ENCODE data around the gene NSMCE1.

The NSMCE1 gene

DNA sequence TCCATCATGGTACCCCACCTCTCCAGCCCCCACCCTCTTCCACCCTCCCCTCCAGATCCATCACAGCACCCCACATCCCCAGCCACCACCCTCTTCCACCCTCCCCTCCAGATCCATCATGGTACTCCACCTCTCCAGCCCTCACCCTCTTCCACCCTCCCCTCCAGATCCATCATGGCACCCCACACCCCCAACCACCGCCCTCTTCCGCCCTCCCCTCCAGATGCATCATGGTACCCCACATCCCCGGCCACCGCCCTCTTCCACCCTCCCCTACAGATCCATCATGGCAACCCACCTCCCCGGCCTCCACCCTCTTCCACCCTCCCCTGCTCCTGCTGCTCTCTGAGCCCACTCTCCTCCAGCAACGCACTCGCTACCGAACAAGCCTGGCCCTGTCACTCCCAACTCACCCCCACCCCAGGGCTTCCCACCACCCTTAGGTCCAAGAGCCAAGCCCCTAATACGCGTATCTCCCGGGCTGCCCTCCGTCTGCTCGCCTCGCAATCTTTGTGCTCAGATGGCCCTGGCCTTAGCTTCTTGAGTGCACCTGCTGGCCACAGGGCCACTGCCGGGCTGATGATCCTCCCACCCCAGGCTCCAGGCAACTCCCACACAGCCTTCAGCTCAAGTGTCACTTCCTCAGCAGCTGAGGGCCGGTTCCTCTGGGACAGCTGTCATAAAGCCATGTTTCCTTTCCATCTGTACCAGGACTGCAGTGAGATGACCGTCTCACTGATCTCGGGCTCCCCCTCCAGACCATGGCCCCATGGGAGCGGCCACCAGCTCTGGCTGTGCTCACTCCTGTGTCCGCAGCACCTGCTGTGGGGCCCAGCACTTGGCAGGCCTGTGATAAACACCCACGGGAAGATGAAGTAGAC is 39.7 kb downstream of the NSMCE1 start:
- H3K4me1 ChIP-seq (ENCODE audit: control insufficient read depth, insufficient read depth, low read length) = peaks cover 47% of the 10 kb centered on the region
- H3K9me3 ChIP-seq (ENCODE audit: control insufficient read depth, low read length) = no peaks in the 10 kb centered on the region
- no peaks in the 10 kb centered on the region for H3K36me3 ChIP-seq (ENCODE audit: control insufficient read depth, insufficient read depth, low read length)
- no peak overlapping the region for H3K9ac ChIP-seq (ENCODE audit: low read length)
- H3K27me3 ChIP-seq (ENCODE audit: control insufficient read depth, insufficient read depth, low read length) = no peaks in the 10 kb centered on the region
- no peak overlapping the region for H3K4me3 ChIP-seq (ENCODE audit: low read length)

DNA sequence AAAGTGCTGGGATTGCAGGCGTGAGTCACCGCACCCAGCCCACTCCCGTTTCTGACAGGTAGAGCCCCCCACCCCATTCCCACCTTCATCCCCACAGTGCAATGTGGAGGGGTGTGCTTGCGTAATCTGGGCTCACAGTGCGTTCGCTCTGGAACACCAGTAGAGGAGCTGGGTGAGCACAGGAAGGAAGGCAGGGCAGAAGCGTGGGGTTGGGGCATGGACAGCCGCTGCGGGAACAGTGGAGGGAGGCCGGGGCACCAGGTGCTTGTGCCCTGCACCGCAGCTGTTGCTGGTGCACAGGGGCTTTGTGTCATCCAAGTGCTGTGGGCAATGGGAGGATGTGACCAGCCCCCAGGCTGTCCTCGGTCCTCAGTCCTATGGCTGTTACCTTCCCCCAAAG is 40.5 kb downstream of the NSMCE1 start:
- Histone ChIP-seq H3K36me3 (ENCODE audit: control insufficient read depth, insufficient read depth, low read length) (no peaks in the 10 kb centered on the region), H3K27me3 (ENCODE audit: control insufficient read depth, insufficient read depth, low read length) (no peaks in the 10 kb centered on the region), H3K9ac (ENCODE audit: low read length) (no peak overlapping the region), H3K9me3 (ENCODE audit: control insufficient read depth, low read length) (no peaks in the 10 kb centered on the region), H3K4me1 (ENCODE audit: control insufficient read depth, insufficient read depth, low read length) (peaks cover 51% of the 10 kb centered on the region), H3K4me3 (ENCODE audit: low read length) (no peak overlapping the region)

DNA sequence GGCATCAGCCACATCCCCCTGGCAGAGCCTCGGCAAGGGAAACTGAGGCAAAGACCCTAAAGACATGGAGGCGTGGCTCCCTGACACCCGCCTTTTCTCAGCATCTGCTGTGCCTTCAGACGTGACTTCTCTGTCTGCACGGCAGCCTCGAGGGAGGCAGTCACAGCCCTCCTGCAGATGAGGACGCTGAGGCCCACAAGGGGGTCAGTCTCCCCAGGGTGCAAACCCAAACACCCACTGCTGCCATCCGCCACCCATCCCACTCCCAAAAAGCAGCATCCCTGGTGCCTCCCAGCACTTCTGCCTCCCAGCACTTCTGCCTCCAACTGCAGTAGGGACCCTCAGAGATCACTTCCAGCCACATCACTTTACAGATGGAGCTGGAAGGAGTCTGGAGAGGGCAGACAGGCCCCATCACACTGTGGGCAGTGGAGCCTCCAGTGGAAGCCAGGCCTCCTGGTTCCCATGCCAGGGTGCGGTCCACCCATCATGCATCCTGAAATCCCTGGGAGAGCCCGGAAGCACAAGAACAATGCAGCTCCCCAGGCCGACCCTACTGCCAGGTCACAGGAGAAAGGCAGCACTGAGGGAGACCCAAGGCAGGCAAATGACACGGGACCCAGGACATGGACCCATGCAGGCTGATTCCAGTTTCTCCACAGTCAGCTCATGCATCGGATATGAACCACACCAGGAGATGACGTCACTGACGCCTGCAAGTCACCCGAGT is 41.4 kb downstream of the NSMCE1 start:
- no peaks in the 10 kb centered on the region for H3K36me3 ChIP-seq (ENCODE audit: control insufficient read depth, insufficient read depth, low read length)
- H3K4me1 ChIP-seq (ENCODE audit: control insufficient read depth, insufficient read depth, low read length) = peaks cover 60% of the 10 kb centered on the region
- H3K9me3 ChIP-seq (ENCODE audit: control insufficient read depth, low read length) = no peaks in the 10 kb centered on the region
- H3K27me3 ChIP-seq (ENCODE audit: control insufficient read depth, insufficient read depth, low read length) = no peaks in the 10 kb centered on the region
- no peak overlapping the region for H3K9ac ChIP-seq (ENCODE audit: low read length)
- H3K4me3 ChIP-seq (ENCODE audit: low read length) = no peak overlapping the region

DNA sequence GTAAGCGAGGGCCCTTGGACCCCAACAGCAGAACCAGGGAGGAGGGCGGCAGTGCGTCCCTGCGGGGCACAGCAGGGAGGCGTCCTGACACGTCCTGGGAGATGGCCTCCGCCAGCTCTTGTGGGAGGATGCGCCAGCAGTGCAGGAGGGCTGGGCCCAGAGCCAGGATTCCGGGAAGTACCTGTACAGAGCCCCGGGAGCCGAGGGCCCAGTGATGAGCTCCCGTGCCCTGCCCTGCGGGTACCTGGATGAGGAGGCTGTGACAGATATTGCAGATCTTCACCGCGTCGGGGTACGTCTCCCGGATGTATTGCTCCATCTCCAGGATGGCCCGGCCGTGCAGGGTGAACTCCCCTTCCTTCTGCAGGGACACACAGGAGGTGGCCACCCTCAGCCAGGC is 42.1 kb downstream of the NSMCE1 start:
- H3K36me3 ChIP-seq (ENCODE audit: control insufficient read depth, insufficient read depth, low read length) = no peaks in the 10 kb centered on the region
- no peak overlapping the region for H3K9ac ChIP-seq (ENCODE audit: low read length)
- H3K4me1 ChIP-seq (ENCODE audit: control insufficient read depth, insufficient read depth, low read length) = peaks cover 54% of the 10 kb centered on the region
- H3K27me3 ChIP-seq (ENCODE audit: control insufficient read depth, insufficient read depth, low read length) = no peaks in the 10 kb centered on the region
- peak overlapping the region; percentile 4 for H3K4me3 ChIP-seq (ENCODE audit: low read length)
- H3K9me3 ChIP-seq (ENCODE audit: control insufficient read depth, low read length) = no peaks in the 10 kb centered on the region

DNA sequence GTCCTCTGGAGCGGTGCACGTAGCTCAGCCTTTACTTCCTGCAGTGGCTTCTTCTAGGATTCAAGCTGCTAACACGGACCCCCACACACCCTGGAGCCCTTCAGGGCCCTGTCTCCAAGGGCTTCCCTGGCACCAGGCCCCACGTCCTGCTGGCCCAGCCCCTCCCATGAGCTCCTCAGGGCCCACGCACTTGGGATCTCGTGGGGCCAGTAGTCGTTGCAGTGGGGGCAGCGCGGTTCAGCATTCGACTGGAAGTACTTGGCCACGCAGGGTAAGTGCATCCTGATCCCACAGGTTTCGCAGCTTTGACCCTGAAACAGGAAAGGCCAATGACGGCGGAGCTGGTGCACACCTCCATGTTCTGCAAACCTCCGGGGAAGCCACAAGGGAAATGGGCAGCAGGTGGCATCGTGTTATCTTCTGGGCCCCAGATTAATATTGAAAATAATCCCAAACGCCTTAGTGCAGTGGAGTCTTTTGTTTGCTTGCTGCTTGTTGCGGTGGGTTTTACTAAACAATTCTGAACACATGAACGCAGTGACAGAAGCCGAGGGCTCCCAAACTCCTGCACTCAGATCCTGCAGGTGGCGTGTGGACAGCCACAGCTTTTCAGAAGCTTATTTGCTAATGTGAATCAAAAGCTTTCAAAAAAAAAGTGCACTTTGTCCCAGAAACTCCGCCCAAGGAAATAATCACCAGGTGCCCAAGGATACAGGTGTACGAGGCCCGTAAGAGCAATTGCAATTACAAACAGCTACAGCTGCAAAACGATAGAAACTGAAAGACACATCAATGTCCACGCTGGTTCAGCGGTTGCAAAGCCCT is 42.8 kb downstream of the NSMCE1 start:
- H3K27me3 ChIP-seq (ENCODE audit: control insufficient read depth, insufficient read depth, low read length) = no peaks in the 10 kb centered on the region
- H3K36me3 ChIP-seq (ENCODE audit: control insufficient read depth, insufficient read depth, low read length) = no peaks in the 10 kb centered on the region

DNA sequence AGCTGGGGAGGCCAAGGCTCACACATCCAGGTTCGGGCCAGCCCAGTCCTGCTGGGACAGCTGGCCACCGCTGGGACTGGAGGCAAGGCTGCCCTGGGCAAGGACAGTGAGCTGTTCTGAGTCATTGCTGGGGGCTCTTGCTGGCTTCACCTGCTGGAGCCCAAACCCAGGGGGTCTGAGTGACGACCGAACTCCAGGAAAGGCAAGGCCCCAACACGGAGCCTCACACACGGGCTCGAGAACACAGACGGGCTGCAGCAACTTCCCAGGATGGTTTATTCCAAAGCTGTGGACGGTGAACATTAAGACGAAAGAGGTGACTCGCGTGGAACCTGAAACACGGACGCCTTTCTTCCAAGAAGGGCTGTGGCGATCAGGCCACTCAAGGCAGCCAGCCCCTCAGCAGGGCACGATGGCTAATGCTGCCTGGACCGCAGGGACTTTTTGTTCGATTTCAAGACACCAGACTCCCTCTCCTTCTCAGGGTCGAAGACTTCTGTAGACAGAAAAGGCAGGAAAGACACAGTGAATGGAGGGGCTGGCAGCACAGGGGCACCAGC is 43.8 kb downstream of the NSMCE1 start:
- Histone ChIP-seq H3K9me3 (ENCODE audit: control insufficient read depth, low read length) (no peaks in the 10 kb centered on the region), H3K36me3 (ENCODE audit: control insufficient read depth, insufficient read depth, low read length) (no peaks in the 10 kb centered on the region), H3K4me1 (ENCODE audit: control insufficient read depth, insufficient read depth, low read length) (peaks cover 39% of the 10 kb centered on the region), H3K9ac (ENCODE audit: low read length) (no peak overlapping the region), H3K4me3 (ENCODE audit: low read length) (no peak overlapping the region), H3K27me3 (ENCODE audit: control insufficient read depth, insufficient read depth, low read length) (no peaks in the 10 kb centered on the region)

More for the DNA sequence above, 42.8 kb downstream of the NSMCE1 start:
- Histone ChIP-seq H3K4me3 (ENCODE audit: low read length) (peak overlapping the region; percentile 4), H3K4me1 (ENCODE audit: control insufficient read depth, insufficient read depth, low read length) (peaks cover 48% of the 10 kb centered on the region), H3K9me3 (ENCODE audit: control insufficient read depth, low read length) (no peaks in the 10 kb centered on the region), H3K9ac (ENCODE audit: low read length) (peak overlapping the region; percentile 32)

DNA sequence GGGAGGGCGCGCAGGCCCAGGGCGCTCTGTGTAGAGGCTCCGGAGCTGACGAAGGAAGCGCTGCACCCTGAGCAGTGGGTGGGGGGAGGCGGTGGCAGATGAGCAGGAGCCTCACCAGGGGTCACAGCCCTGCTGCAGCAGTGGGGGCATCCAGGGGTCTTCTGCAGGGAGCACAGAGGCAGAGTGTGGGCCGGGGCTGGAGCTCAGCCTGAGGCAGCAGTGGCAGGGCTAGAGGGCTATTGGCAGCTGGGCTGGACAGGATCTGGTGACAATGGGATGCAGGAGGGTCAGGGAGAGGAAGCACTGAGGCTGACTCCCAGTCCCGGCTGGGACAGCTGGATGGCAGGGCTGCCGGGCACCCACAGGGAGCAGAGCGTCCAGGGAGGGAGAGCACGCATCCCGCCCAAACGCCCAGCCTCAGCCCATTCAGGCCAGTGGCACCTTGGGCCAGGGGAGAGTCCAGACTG is 44.3 kb downstream of the NSMCE1 start:
- H3K4me3 ChIP-seq (ENCODE audit: low read length) = no peak overlapping the region
- H3K4me1 ChIP-seq (ENCODE audit: control insufficient read depth, insufficient read depth, low read length) = peaks cover 38% of the 10 kb centered on the region
- no peaks in the 10 kb centered on the region for H3K9me3 ChIP-seq (ENCODE audit: control insufficient read depth, low read length)
- H3K27me3 ChIP-seq (ENCODE audit: control insufficient read depth, insufficient read depth, low read length) = no peaks in the 10 kb centered on the region
- H3K9ac ChIP-seq (ENCODE audit: low read length) = no peak overlapping the region
- H3K36me3 ChIP-seq (ENCODE audit: control insufficient read depth, insufficient read depth, low read length) = no peaks in the 10 kb centered on the region

DNA sequence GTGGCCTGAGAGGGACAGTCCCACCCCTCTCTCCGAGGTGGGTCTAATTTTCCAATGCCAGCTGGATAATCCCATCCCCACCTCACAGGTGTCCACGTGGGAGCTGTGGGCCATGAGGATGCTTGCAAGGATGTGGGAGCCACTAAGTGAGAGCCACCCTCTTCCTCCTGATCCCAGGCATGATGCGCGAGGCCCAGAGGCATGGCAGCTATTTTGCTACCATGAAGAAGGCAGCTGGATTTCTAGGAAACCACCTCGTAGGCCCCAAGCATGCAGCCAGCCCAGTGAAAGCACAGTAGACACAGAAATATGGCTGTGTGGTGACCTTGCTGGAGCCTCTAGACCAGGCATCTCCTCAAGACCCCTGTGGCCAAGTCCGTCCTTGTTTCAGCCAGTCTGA is 44.9 kb downstream of the NSMCE1 start:
- Histone ChIP-seq H3K36me3 (ENCODE audit: control insufficient read depth, insufficient read depth, low read length) (no peaks in the 10 kb centered on the region), H3K9ac (ENCODE audit: low read length) (no peak overlapping the region), H3K4me1 (ENCODE audit: control insufficient read depth, insufficient read depth, low read length) (peaks cover 38% of the 10 kb centered on the region), H3K4me3 (ENCODE audit: low read length) (no peak overlapping the region), H3K9me3 (ENCODE audit: control insufficient read depth, low read length) (no peaks in the 10 kb centered on the region), H3K27me3 (ENCODE audit: control insufficient read depth, insufficient read depth, low read length) (no peaks in the 10 kb centered on the region)

DNA sequence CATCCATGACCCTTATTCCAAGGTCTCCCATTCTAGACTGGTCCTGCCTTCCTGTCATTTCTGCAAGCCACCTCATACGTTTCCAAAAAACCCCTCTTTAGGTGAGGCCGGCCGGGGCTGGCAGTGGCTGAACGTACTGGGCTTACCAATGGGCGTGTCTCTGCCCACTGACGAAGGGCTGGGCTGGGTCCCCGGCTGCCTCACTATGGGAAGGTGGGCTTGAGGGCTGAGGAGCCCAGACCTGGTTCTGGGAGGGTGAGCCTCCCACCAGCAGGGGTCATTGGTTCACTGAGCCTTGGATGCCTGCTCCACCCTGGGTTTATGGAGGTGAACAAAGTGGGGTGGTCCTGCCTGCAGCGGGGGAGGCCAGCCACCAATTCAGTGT is 45.4 kb downstream of the NSMCE1 start:
- no peaks in the 10 kb centered on the region for H3K36me3 ChIP-seq (ENCODE audit: control insufficient read depth, insufficient read depth, low read length)
- no peaks in the 10 kb centered on the region for H3K27me3 ChIP-seq (ENCODE audit: control insufficient read depth, insufficient read depth, low read length)
- H3K4me3 ChIP-seq (ENCODE audit: low read length) = no peak overlapping the region
- H3K4me1 ChIP-seq (ENCODE audit: control insufficient read depth, insufficient read depth, low read length) = peaks cover 38% of the 10 kb centered on the region
- no peaks in the 10 kb centered on the region for H3K9me3 ChIP-seq (ENCODE audit: control insufficient read depth, low read length)
- no peak overlapping the region for H3K9ac ChIP-seq (ENCODE audit: low read length)

DNA sequence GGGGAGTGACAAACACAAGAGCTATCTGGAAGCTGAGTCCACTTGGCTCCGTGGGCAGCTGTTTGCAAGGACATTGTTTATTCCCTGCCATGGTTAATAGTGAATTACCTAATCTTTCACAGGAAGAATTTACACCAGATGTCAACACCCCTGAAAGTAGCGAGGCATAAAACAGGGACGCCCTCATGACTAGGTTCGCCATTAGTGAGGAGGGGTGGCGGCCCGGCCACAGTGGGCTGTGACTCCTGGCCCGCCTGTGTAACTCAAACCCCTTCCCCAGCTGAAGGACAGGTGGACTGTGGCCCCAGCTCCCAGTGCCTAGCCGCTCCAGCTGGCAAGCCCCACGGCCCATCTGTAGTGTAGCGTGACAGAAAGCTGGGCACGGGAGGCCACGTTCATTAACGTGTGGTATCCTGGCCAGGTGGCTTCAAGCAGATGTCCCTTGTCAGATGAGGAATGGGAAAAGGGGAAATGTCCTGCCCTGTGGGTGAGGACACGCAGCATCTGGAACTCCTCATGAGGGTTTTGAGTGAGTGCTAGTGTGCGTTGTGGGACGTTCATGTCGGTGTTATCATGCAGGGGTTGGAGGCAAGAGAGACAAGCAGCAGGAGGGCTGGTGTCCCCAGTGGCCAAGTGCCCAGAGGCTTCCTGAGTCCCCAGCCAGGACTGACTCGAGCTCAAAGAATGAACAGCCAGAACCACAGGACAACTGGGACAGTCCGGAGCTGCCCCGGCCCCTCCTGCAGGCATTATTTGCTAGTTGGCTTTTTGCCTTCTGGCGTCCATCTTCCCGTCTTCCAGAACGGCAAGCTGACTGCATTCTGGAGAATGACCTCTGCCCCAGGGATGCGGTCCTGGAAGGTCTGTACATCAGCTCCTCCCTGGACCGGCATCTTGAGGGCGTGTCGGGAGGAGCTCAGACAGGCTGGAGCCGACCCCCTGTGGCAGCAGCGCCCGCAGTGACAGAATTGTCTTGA is 46.0 kb downstream of the NSMCE1 start:
- Histone ChIP-seq H3K9me3 (ENCODE audit: control insufficient read depth, low read length) (no peaks in the 10 kb centered on the region), H3K9ac (ENCODE audit: low read length) (no peak overlapping the region), H3K27me3 (ENCODE audit: control insufficient read depth, insufficient read depth, low read length) (no peaks in the 10 kb centered on the region), H3K4me3 (ENCODE audit: low read length) (no peak overlapping the region), H3K36me3 (ENCODE audit: control insufficient read depth, insufficient read depth, low read length) (no peaks in the 10 kb centered on the region), H3K4me1 (ENCODE audit: control insufficient read depth, insufficient read depth, low read length) (peaks cover 38% of the 10 kb centered on the region)

All from mucosa of stomach (tissue), 1 donor.